GM06990 (cell line): ENCODE data around the gene FBXL22.

ENCODE experiments used
- DNase-seq: peaks from one replicate; pipeline ENCODE4 v3.0.0-alpha.2; 2011; ENCODE audit not compliant: insufficient read length; ENCODE audit errors: extremely low read depth
- H3K27me3 ChIP-seq: replicated peaks from 2 replicates; pipeline ENCODE4 v1.6.0; 2011; ENCODE audit warnings: low read length; ENCODE audit not compliant: control insufficient read depth, insufficient read depth
- H3K36me3 ChIP-seq: 2 replicates; pipeline ENCODE4 v1.5.1; 2011; ENCODE audit warnings: low read length; ENCODE audit not compliant: control insufficient read depth, insufficient read depth
- H3K4me3 ChIP-seq: replicated peaks from 2 replicates; pipeline ENCODE4 v1.5.1; 2011; ENCODE audit warnings: low read depth, mild to moderate bottlenecking, control low read depth, low read length
- CTCF ChIP-seq: IDR thresholded peaks from 2 replicates; pipeline ENCODE4 v1.5.1; 2011; ENCODE audit warnings: low read length, control low read depth, mild to moderate bottlenecking, inconsistent platforms; ENCODE audit not compliant: insufficient read depth, poor library complexity, severe bottlenecking

The FBXL22 gene

DNA sequence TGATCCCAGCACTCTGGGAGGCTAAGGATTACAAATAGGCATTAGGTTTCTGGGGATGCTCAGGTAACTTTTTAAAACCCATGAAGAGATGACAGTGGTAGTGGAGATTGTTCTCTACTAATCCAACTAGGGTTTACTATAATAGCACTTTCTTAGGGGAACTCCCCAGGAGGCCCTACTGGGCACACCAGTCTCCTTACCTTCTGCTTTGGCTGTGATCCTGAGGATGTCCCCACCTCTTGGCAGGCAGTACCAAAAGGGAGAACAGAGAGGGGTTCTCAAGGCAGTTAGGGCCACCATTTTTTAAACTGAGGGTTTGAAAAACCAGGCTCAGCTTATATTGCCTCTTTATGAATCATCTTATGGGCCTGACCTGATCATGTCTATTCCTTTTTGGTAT lies 15.0 kb upstream of the FBXL22 start:
- no peak for TF ChIP-seq CTCF
- no peak overlapping the region for H3K4me3 ChIP-seq
- peaks cover 6% of the 10 kb centered on the region for H3K36me3 ChIP-seq
- DNase-seq, result no peak
- no peaks in the 10 kb centered on the region for H3K27me3 ChIP-seq

DNA sequence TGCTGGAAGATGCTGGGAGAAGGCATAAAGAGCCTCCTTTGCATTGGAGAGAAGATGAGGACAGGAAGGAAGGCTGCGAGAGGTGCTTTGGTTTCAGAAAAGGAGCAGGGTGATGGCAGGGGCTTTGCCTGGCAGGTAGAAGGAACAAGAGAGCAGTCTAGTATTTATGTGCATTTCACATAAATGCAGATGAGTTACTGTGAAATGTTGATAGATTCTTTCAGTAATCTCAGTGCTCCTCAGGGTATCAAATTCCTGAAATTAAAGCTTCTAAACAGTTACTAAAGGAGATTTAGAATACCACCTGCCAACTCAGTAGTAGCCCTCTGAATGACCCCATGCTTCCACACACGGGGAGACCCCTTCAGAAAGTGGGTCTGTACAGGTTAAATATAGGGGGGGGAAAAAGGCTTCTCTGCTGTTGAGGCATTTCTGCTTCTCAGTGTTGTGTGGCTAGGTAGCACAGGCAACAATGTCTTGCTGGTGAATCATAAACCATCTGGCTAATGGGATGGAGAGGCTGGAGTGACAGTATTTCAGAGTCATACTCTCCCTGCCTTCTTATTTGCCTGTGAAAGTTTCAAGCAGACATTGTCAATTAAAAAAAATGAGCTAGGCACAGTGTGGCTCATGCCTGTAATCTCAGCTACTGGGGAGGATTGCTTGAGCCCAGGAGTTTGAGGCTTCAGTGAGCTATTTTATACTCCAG lies 14.3 kb upstream of the FBXL22 start:
- peaks cover 5% of the 10 kb centered on the region for H3K36me3 ChIP-seq
- DNase-seq, result no peak
- no peak for TF ChIP-seq CTCF

GRCh38 chr15:63586790-63587189 lies 10.4 kb upstream of the FBXL22 start:
- peaks cover 22% of the 10 kb centered on the region for H3K36me3 ChIP-seq
- H3K4me3 ChIP-seq, result no peak overlapping the region
- no peak for DNase-seq
- no peak for TF ChIP-seq CTCF
- no peaks in the 10 kb centered on the region for H3K27me3 ChIP-seq

More for the DNA sequence above, 14.3 kb upstream of the FBXL22 start:
- no peaks in the 10 kb centered on the region for H3K27me3 ChIP-seq
- H3K4me3 ChIP-seq, result no peak overlapping the region

DNA sequence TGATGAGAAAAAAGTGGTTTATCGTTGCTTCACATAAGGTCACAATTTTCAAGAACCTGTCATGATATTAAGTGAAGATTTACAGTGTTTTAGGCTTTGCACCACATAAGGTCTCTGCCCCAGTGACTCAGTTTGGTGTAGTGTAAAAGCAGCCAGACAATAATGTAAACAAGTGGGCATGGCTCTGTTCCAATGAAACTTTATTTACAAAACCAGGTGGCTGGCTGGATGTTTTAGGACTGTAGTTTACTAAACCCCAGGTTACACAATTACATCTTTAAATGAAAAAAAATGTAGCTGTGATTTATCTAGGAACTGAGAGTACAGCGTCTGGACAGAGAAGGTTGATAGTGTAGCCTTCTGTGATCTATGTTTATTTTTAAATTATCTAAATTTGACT lies 9.7 kb upstream of the FBXL22 start:
- Histone ChIP-seq H3K27me3 (no peaks in the 10 kb centered on the region), H3K36me3 (peaks cover 22% of the 10 kb centered on the region), H3K4me3 (no peak overlapping the region)
- DNase-seq, result no peak
- TF ChIP-seq CTCF, result no peak

DNA sequence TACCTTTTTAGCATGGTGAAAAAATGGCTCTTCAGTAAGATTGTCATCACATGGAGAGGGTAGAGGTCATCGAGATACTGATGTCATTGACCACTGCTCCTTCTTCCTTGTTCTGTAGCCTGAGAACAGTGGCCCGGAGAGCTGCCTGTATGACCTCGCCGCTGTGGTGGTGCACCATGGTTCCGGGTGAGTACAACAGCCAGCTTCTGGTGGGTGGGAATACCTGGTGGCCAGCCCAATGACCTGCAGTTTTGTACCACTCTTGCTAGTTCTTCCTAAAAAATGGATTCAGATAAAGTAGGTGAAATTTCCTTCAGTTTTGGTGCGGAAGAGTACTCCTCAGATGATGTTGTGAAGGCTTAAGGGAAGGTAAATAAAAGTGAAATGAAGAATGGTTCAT lies 8.4 kb upstream of the FBXL22 start:
- no peak for DNase-seq
- no peak overlapping the region for H3K4me3 ChIP-seq
- no peaks in the 10 kb centered on the region for H3K27me3 ChIP-seq
- no peak for TF ChIP-seq CTCF
- H3K36me3 ChIP-seq, result peaks cover 22% of the 10 kb centered on the region
